Activated CD8-positive, alpha-beta memory T cell treated with anti-CD3 and anti-CD28 coated beads for 48 hours (primary cell): ENCODE data around the gene STIP1.

ENCODE experiments used
- DNase-seq, 3 experiments: peaks; one replicate each; pipeline ENCODE4 v3.0.0-alpha.2; 2020; ENCODE audit warnings: low read depth in 2 of 3, low spot score in 2 of 3

The STIP1 gene

DNA sequence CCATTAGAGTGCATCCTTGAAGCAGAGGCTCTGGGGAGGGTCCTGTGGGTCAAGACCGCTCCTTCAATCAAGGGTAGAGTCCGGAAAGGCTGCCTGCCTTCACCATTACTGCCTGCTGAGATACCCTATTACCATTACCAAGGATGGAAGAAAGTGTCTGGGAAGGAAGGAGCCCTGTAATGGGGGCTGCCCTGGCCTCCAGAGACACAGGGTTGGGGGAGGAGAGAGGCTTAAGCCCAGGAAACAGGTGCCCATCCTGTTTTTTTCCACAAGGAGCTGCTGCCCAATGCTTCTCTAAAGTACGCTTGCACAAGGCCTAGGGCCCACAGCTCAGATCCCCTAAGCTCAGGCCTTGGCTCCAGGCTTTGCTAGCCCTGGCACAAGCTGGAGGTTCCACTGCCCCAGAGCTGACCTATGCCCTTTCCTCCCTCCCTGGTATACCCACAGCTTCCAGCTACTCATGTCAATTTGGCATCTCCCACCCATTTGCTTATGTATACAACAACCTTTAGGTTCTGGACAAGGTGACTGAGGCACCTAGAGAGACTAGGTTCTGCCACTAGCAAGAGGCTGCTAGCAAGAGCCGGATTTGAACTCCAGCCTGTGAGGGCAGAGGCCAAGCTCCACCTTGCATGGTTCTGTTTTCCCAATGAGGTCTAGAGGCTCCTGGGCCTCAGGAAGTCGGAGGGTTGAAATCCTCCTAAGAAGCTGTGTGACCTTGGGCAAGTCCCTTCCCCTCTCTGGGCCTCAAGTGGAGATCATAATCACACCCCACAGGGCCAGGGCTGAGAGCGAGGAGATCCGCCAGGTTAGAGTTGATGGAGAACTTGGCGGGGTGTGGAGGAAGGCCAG lies 63.8 kb downstream of the STIP1 start:
- DNase-seq, result no peak

DNA sequence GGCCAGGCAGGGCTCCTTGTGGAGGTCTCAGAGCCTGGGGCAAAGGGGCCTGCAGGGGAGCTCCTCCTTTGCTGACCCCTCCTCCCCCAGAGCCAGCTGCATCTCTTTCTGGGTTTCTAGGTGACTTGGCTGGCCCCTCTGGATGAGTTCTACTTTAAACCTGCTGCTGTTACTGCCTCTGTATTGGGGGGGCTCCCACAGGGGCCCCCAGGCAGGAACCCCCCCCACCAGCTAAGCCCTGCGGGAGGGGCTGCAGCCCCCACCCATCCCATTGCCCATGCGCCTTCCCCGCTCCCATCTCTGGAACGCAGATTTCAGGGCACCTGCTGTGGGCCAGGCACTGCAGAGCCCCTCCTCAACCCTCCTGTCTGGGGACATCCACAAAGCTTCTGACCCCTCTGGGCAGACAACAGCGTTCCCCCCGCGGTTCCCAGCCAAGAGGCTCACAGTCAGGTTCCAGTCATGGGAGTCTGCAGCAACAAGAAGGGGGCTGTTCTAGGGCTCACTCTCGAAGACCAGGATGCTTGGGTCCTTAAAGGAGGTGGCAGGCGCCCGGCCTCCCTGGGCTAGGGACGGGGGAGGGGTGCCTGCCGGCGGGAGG lies 64.5 kb downstream of the STIP1 start:
- DNase-seq, result no peak

DNA sequence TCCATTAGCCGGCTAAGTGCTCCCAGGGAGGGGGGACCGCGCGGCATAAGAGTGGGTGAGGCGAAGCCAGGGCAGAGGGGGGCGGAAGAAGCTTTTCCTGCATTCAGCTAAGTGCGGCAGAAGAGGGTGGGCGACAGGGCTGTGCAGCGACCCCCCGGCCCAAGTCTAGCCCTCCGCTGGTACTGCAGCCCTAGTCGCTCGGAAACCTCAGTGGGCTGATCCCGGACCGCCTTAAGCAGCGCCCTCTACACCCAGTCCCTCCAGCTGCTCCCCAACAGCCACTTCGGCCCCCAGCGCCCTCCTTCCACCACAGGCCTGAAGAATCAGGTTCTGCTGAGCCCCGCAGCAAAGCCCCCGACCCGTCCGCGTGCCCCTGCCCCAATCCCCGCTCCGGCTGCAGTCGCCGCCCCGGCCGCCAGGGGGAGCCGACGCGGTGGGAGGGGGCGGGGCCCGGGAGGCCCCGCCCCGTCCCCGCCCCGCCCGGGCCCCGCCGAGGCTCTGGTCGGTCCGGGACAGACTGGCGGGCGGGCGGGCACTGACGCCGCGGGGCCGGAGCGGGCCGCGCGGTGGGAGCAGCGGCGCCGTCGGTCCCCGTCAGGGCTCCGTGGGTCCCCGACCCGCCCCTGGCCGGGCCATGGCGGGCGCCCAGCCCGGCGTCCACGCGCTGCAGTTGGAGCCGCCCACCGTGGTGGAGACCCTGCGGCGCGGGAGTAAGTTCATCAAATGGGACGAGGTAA lies 65.2 kb downstream of the STIP1 start, which contains the start of gene PLCB3:
Gene PLCB3 (plus strand): TSS at position 515 of the 737 bp plus-strand sequence. CDS start 120 bp downstream, at position 635.
- DNase-seq, result peak in 2 of 3 experiments; percentile 43 to 69

- DNase-seq, result no peak
These were observed 65.7 kb downstream of the STIP1 start for GRCh38 chr11:64251753-64252002.

DNA sequence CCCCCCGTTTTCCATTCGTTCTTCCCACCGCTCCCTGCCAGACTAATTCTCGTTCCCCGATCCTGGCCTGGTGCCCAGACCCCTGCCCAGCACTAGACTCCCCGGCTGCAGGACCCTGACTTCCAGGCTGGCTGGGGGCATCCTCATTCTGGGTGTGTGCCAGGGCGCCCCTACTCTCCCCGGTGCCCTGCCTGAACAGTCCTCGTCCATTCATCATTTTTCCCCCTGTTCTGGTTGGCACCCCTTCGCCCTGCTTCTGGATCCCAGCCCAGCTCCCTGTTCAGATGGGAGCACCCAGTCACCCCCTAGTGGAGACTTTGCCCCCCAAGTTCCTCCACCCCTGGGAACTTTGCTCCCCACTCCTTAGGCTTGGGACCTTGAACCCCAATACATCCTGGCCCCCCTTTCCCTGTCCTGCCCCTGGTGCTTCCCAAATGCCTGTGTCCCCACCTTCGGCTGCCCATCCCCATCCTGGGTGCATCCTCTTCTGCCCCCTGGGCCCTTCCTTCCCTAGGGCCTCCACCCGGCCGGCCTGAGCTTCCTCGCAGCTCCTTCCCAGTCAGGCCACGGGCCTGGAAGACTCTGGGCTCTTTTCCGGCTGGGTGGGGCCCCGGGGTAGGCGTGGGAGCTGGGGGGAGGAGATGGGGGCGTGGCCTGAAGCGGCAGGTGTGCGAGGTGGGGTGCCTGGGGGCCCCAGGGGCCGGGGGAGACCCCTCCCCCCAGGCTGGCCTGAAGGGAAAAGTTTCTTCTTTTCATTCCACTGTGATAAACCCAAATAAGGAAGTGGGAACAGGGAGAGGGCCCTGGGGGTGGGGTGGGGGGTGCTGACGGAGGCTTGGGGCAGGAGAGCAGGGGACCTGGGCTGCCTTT lies 66.3 kb downstream of the STIP1 start:
- DNase-seq, result no peak

DNA sequence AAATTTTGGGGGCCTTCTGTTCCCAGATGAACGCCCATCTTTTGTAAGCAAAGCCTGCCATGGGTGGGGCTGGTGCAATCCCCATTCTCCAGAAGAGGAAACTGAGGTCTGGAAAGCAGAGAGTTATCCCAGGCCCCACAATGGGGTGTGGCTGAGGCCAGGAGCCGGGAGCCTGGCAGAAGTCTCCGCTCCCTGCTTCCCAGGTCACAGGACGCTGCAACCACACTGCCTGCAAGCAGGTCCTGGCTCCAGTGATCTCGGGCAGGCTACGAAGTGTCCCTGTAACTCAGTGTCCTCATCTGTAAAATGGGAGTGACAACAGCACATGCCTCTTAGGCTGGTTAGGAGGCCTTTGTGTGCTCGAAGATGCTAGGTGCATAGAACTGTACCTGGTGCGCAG lies 67.1 kb downstream of the STIP1 start:
- no peak for DNase-seq

- DNase-seq, result no peak
These were observed 67.5 kb downstream of the STIP1 start for GRCh38 chr11:64253481-64253880.
